Panc1 (cell line): ENCODE results near the gene LUZP2.

Experiments used
- CTCF ChIP-seq: fragments of 450-650 bp; IDR thresholded peaks from 2 replicates; pipeline ENCODE4 v1.5.1; 2017; ENCODE audit warnings: mild to moderate bottlenecking
- SIN3A ChIP-seq: IDR thresholded peaks from 2 replicates; pipeline ENCODE4 v1.6.1; 2012; ENCODE audit warnings: low read depth, mild to moderate bottlenecking, low read length, moderate library complexity, borderline replicate concordance; ENCODE audit not compliant: insufficient read depth

- no peak for TF ChIP-seq CTCF
- no peak for TF ChIP-seq SIN3A
These were observed 137.8 kb downstream of the LUZP2 start for GRCh38 chr11:24634606-24635160.
